ENCODE measurements around the gene TMEFF2.
"Not testable (repeated sequence)": the region's sequence is repeated elsewhere in the genome, so short reads cannot be mapped to it uniquely, and the experiment has no call there.

The TMEFF2 gene

GRCh38 chr2:192127434-192127833 lies 67.3 kb downstream of the TMEFF2 start:
- no peak for DNase-seq

- no peak for DNase-seq
Observed at GRCh38 chr2:192126912-192127311, 67.8 kb downstream of the TMEFF2 start.

GRCh38 chr2:192126426-192126825 lies 68.3 kb downstream of the TMEFF2 start:
- DNase-seq: no peak

- DNase-seq: no peak
Observed at GRCh38 chr2:192124571-192124970, 70.2 kb downstream of the TMEFF2 start.

GRCh38 chr2:192123847-192124246 lies 70.9 kb downstream of the TMEFF2 start:
- DNase-seq: no peak

GRCh38 chr2:192122946-192123345 lies 71.8 kb downstream of the TMEFF2 start:
- no peak for DNase-seq

GRCh38 chr2:192122141-192122540 lies 72.6 kb downstream of the TMEFF2 start:
- DNase-seq: no peak

- DNase-seq: no peak
Observed at GRCh38 chr2:192119536-192119935, 75.2 kb downstream of the TMEFF2 start.

- no peak for DNase-seq
Observed at GRCh38 chr2:192117705-192118104, 77.0 kb downstream of the TMEFF2 start.

- DNase-seq: not testable (repeated sequence)
Observed at GRCh38 chr2:192111536-192111935, 83.2 kb downstream of the TMEFF2 start.

- no peak for DNase-seq
Observed at GRCh38 chr2:192099742-192100141, 95.0 kb downstream of the TMEFF2 start.

- DNase-seq: no peak
Observed at GRCh38 chr2:192098814-192099491, 95.8 kb downstream of the TMEFF2 start.

GRCh38 chr2:192091476-192091875 lies 103.3 kb downstream of the TMEFF2 start:
- DNase-seq: no peak

- DNase-seq: no peak
Observed at GRCh38 chr2:192090911-192091310, 103.8 kb downstream of the TMEFF2 start.

- no peak for DNase-seq
Observed at GRCh38 chr2:192087398-192087958, 107.3 kb downstream of the TMEFF2 start.

- DNase-seq: no peak
Observed at GRCh38 chr2:192082121-192082520, 112.6 kb downstream of the TMEFF2 start.

GRCh38 chr2:192080096-192080495 lies 114.6 kb downstream of the TMEFF2 start:
- not testable (repeated sequence) for DNase-seq

- DNase-seq: no peak
Observed at GRCh38 chr2:192073878-192074277, 120.9 kb downstream of the TMEFF2 start.

GRCh38 chr2:192072778-192073177 lies 122.0 kb downstream of the TMEFF2 start:
- no peak for DNase-seq

GRCh38 chr2:192072261-192072660 lies 122.5 kb downstream of the TMEFF2 start:
- DNase-seq: no peak

- no peak for DNase-seq
Observed at GRCh38 chr2:192070099-192070498, 124.6 kb downstream of the TMEFF2 start.

- DNase-seq: no peak
Observed at GRCh38 chr2:192069417-192069816, 125.3 kb downstream of the TMEFF2 start.

GRCh38 chr2:192068966-192069365 lies 125.8 kb downstream of the TMEFF2 start:
- no peak for DNase-seq

- no peak for DNase-seq
Observed at GRCh38 chr2:192067631-192068030, 127.1 kb downstream of the TMEFF2 start.

GRCh38 chr2:192064459-192064858 lies 130.3 kb downstream of the TMEFF2 start:
- DNase-seq: no peak
